NCI-H1048 (cell line): ENCODE results near the gene NFATC1.

Experiments
- DNase-seq: peaks from one replicate; lab custom pipeline; 2025; lab: John Stamatoyannopoulos, UW

Gene NFATC1

DNA sequence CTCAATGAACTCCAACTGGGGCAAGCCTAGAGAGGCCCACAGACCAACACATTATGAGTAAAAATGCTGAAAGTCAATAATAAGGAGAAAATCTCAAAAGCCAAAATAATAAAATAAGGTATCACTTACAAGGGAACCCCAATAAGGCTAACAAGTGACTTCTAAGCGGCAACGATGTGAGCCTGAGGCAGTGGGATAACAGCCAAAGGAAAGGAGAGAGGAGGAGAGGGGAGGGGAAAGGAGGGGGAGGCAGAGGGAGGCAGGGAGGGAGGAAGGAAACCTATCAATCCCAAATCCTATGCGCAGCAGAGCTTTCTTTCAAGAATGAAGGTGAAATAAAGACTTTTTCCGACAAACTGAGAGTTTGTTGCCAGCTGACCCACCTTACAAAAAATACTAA, 6.0 kb upstream of the NFATC1 start:
- DNase-seq = no peak

- no peak for DNase-seq
These were observed 3.5 kb upstream of the NFATC1 start for GRCh38 chr18:79392226-79392625.

- DNase-seq = no peak
These were observed 2.5 kb upstream of the NFATC1 start for GRCh38 chr18:79393181-79393634.

DNA sequence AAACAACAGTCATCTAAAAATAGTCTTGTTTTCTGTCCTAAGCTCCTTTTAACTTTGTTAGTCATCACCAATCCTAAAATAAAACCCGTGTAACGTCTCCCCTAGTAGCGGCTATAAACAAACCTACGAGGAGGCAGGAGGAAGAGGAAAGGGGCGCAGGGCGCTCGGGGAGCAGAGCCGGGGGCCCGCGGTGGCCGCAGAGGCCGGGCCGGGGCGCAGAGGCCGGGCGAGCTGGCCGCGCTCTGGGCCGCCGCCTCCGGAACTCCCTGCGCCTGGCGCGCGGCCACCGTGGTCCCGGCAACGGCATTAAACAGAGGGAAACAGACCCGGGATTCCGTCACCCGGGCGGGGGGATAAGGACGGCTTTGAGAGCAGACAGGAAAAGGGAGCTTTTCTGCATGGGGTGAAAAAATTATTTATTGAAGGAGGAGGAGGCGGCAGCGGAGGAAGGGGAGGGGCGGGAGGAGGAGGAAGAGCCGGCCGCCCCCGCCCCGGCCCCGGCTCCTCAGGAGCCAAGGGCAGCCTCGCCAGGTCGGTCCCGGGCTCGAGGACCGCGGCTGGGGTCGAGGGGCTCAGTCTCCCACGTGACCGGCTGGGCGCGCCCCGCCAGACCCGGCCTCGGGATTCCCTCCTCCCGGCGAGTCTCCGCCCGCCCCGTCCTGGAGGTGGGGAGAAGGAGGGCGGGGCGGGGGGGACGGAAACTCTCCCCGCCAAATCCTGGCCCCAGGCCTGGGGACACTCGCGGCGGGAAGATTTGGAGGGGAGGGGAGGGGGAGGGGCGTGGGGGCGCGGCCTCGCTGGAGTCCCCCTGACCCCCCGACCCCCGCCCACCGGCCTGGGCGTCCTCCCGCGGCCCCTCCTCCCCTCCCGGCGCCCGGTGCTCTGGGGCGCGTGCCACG, 1.8 kb upstream of the NFATC1 start:
- peak; percentile 79 for DNase-seq

DNA sequence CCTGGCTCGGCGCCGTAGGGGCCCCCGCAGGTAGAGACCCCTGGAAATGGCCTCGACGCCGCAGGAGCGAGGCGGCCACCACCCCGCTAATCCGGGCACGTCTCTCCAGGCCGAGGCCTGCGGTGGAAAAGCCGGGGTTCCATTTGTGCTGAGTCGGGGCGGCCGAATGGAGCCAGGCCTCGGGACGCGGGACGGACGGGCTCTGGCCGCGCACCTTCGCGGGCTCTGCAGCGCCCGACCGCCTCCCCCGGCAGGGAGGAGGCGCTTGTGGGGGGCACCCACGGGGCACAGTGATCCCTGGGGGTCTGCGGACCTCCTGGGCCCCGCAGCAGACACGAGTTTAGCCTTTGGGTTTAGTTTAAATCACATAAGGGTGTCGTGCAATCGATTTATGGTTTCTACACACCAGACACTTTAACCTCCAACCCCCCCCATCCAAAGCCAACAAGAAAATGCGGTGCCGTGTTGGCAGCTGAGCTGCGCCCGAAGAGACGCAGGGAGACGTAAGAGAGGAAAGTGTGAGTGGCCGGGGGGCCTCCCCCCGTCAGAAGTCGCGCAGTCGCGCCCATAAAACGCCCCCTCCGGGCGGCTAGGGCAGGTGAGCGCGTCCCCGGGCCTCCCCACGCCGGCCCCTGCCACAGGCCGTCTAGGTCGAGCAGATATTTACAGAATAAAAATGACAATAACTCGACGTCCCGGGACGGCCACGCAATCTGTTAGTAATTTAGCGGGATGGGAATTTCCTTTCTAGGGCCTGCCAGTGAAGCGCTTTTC, 1.0 kb upstream of the NFATC1 start:
- DNase-seq = peak; percentile 66

GRCh38 chr18:79395308-79395640, 456 bp upstream of the NFATC1 start:
- DNase-seq = no peak

- DNase-seq = no peak
These were observed 909 bp downstream of the NFATC1 start for GRCh38 chr18:79396431-79397246.

- DNase-seq = no peak
These were observed 1.6 kb downstream of the NFATC1 start for GRCh38 chr18:79397247-79397829.

- no peak for DNase-seq
These were observed 2.4 kb downstream of the NFATC1 start for GRCh38 chr18:79397830-79398761.

DNA sequence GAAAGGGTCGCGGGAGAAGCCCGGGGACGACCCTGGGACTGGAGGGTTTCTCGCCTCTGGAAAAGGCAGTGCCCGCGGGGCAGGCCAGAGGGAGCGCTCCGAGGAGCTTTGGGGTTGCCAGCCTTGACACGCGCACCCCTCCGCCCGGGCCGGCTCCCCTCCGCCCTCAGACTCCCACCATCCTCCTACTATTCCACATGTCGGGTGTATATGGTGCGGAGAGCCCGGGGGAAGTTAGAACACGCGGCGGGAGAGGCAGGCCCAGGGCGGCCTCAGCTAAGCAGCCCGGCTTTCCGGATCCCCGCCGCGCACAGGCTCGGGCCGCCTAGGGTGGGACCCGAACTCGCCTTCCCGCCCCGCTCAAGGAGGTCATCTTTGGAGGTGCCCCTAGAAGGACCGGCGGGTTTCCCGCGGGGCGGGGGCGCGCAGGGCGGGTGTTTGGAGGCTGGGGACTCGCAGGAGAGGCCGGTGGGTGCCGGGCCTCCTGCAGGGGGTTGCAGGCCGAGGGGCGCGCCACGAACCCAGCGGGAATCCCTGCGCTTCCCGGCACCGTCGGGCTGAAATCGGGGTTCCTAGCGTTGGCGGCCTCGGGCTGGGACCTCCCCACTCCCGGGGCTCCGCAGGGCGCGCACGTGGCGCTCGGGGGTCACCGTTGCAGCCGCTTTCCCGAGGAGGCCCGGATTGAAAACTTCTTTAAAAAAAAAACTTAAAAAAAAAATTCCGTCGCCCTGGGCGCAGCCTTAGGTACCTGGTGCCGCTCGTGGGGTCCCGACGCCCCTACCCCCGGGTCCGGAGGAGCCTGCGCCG, 3.7 kb downstream of the NFATC1 start:
- no peak for DNase-seq

DNA sequence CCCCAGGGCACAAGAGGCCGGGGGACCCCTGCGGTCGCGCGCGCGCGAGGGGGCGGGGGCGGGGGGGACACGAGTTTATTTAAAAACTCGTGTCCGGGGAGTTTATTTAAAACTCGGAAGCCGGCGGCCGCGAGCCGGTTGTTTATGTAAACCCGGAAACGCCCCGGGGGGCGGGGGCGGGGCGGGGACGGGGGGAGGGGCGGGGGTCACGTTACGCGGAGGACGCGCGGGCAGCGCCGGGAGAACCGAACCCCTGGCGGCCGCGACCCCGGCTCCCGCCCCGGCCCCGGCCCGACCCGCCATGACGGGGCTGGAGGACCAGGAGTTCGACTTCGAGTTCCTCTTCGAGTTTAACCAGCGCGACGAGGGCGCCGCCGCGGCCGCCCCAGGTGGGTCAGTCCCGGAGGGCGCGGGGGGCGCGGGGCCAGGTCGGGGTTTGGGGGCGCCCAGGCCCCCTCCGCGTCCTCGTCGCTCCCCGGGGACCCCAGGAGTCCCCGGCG, 4.4 kb downstream of the NFATC1 start:
- DNase-seq = no peak

DNA sequence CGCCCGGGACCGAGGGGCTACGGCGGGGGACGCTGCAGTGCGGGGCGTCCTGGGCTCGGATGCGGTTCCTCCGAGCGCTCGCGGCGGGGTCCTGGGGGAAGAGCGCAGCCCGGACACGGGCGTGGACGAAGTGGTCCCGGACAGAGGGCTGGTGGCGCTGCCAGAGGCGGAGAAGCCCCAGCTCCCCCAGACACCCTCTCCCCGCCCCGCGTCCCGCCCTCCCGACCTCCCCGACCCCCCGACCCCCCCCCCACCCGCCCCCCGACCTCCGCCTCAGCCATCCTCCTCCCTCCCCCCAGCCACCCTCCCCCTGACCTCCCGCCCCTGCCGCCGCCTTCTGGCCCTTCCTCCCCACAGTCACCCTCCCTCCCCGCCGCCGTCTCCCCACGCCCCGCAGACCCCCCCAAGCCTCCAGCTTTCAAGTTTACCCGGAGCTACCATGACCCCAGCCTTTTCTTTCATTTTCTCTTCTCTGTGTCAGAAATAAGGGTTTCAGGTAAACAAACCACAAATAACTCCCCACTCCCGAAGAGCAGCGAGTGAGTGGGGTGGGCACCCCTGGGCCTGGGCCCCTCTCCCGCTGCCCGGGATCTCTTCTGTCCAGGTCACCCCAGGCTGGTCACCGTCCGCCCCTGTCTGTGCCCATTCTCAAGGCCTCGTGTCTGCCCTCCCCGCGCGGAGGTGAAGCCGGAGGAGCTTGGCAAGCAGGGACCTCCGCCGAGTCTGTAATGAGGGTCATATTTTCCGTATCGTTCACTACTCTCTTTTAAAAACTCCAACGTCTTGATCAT, 5.1 kb downstream of the NFATC1 start:
- DNase-seq = no peak

GRCh38 chr18:79401494-79402208, 5.9 kb downstream of the NFATC1 start:
- no peak for DNase-seq

DNA sequence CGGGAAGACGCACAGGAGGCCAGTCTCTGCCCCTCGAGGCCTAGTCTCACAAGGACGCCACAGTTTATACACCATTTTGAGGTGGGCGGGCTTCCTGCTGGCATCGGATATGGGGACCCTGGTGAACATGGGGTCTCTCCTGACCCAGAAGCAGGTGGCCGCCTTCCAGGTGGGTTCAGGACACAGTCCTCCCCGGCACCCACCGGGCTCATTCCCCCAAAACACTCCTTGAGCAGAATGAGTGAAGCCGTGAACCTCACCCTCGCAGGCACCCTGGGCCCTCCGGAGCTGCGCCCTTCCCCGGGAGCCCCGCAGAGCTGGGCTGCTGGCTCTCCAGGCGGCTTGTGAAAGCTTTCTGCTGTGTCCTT, 6.5 kb downstream of the NFATC1 start:
- no peak for DNase-seq

GRCh38 chr18:79402977-79403722, 7.4 kb downstream of the NFATC1 start:
- no peak for DNase-seq

DNA sequence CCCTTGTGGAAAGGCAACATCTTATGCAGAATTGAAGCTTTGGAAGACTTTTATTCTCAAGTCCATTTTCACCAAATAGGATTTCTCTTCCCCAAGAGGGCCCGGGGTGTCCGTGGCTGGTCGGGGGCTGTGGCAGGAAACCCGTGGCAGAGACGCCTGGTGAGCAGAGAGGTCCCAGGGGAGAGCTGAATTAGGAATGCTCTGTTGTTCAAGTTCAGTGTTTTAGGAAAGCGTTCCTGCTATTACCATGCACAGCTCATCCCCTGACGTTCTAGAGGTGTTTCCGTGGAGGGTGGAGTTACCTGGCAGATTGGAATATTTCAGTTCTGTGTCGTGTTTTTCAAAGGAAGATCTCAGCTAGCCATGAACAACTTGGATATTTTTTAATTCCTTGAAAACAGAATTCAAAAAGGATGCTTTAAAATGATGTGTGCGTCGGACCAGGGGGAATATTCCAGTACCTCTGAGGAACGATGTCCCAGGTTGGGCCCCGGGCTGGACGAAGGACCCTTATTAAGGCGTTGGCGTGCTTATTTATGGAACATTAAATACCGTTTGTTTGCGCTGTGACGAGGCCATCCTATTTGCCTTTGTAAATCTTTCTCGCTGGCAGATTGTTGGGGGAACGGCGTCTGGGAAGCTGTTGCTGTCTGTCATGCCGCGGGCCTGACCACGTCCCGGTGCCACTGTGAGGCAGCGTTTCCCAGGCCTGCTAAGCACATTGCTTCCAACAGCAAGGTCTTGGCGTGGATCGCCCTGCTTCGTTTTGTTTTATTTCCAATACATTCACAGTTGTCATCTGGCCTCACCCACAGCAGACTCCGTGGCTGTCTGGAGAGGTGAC, 8.2 kb downstream of the NFATC1 start:
- no peak for DNase-seq

DNA sequence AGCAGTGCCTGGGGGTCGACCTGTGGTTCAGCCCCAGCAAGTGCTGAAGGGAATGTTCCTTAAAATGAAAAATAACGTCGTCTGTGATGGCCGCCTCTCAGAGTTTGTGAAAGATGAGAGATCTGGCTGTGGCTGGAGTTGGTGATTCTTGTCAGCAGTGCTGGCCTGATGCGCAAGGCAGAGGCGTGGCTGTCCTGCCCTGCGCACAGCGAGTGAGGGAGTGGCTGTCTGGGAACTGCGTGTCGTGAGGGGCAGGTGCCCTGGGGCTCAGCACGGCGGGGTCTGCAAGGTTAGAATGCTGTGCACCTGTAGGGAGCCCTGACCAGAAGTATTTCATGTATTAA, 8.8 kb downstream of the NFATC1 start:
- DNase-seq = no peak
